GM19397 (cell line): Measurements from ENCODE around the gene SLC15A5.

Experiments used
- ATAC-seq: cut with Tn5 transposase; IDR thresholded peaks from one replicate; pipeline ENCODE4 v1.9.1; 2021; ENCODE audit warnings: mild to moderate bottlenecking, moderate library complexity; ENCODE audit not compliant: unreplicated experiment

Gene SLC15A5

GRCh38 chr12:16277585-16277984 is at the start of gene SLC15A5:
Gene SLC15A5 (minus strand): TSS chr12:16277685. CDS start chr12:16277685, 0 bp downstream.
- ATAC-seq, result no peak

DNA sequence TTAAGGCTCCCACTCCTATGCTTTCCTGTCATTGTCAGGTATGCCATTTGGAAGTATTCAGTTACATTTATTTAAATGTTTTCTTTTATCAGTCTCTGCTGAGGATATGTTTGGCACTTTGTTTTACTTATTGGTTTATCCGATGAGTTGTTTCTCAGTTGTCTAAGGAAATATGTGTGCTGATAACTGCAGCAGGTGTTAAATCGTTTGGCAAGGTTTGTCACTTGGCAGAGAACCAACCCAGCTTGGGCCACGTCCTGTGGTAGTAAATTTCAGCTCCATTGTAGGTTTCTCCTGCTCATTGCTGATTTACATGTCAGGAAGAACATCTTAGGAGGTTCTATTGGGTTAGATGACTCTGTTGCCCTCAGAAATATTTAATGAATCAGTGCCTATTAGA is 47.9 kb upstream of the SLC15A5 start:
- no peak for ATAC-seq

GRCh38 chr12:16324772-16325171 is 47.3 kb upstream of the SLC15A5 start:
- no peak for ATAC-seq

DNA sequence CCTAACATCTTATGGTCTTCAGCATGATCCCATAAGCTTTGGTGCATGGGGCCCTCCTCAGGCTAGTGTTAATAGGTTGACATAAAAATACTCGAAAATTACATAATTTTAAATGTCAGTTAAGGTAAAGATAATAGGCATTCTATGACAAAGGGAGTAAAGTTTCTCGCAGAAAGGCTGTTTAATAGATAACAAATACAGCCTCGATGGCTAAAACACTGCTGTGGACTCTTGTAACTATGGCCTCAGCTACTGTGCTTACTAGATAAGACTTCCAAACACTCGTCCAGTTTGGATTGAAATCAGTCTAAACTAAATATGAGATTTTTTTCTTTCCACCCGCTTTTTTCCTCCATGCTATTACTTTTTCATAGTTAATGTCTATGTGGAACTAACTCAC is 46.8 kb upstream of the SLC15A5 start:
- no peak for ATAC-seq

DNA sequence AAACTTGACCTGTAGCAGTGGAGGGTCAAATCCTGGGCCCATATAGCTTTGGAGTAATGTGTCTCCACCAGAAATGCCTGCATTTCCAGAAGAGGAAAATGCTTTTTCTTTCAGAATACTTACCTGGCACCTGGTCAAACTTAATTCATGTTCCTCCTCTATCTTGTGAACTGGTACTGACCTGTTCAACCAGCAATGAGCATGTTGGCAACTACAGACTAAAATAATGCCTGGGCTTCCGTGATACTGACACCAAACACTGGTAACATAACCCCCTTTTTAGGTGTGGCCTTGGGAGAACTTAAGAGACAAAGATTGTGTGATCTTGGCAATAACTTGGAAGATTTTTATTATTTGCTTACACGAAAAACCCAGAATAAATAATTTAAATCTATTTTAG is 46.2 kb upstream of the SLC15A5 start:
- no peak for ATAC-seq

DNA sequence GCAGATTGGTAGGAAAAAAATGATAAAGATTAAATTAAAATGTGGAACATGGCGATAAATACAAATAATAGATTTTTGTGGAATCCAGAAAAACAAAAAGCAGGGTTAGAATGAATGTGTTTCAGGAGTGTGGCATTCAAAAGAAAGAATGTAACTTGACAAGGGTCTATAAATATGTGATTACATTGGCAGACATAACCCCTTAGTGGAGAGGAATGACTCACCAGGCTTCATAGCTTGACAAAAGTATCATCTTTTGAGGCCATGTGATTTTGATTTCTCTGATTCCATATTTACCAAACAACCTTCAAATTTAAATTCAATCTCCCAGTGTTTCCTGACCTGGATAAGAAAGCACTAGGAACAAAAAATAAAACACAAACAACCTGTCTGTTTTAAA is 45.5 kb upstream of the SLC15A5 start:
- no peak for ATAC-seq

DNA sequence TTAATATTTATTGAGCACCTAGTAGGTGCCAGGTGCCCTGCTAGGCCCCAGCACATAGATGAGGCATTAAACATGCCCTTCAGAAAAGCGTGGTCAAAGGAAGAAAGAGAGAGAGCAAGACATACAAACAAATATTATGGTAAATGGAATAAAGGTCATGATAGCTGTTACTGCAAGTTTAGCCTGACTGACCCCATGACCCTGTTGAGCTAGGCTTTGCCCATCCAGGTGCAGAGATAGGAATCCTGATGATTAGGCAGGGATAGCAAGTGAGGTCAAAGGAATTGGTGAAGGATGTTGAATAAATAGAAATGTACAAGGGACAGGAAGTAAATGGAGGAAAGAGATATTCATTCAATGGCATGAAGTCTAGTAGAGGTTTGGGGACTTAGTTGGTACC is 33.4 kb upstream of the SLC15A5 start:
- no peak for ATAC-seq

DNA sequence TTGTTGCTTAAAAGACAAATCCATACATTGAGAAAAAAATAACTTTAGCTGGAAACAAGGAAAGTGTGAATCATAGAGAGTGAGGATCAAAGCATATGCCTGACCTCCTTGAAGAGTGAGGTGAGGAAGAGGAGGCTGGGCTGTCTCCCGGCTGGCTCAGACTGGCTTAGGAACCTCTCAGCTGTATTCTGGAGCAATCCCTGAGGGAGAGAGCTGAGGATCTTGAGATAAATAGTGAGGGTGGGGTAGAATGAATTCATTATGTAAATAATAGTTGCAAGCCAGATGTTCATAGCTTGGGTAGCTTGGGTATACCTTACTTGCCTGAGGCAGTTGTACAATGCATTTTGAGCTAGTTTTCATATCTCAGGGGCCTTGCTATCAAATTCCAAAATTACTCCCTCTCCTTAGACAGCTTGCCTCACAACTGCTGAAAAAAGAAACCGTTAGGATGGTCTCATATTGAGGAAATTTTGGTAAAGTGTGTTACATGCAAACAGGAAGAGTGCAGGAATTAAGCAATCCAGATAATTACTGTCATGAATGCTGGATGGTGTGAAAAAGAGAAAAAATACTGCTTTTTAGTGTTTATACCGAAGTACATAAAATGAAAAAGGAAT is 30.5 kb upstream of the SLC15A5 start:
- no peak for ATAC-seq

- no peak for ATAC-seq
Observed at GRCh38 chr12:16303939-16304338, 26.5 kb upstream of the SLC15A5 start.

DNA sequence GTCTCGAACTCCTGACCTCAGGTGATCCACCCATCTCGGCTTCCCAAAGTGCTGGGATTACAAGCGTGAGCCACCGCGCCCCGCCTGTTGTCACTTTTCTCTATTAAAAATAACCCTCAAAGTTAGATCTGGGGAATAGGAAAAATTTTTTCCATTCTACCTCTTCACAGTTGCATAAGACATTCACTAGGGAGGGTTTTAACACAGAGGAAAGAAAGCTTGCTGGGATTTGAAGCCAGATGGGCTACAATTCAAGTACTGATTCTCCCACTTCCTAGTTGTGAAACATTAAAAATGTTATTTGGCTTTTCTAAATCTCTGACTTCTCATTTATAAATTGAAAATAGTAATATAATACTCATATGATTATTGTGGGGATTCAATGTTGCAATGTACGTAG is 23.3 kb upstream of the SLC15A5 start:
- no peak for ATAC-seq

GRCh38 chr12:16300122-16300521 is 22.6 kb upstream of the SLC15A5 start:
- ATAC-seq, result no peak

DNA sequence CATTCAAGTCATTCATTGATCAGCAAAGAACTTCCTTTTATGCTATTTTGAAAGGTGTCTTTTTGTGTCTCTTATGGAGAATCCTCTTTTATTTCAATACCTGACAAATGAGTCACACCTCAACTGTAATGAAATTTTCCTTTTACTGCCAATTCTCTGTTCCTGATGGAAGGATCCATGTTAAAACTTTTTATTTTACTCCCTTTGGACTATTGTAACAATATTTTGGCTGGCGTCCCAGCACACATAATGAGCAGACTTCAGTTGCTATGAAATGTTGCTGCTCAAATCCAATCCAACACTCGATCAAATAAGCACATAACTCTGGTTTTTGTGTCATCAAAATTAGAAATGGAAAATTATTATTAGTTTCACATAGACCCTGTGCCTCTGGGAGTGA is 21.9 kb upstream of the SLC15A5 start:
- ATAC-seq, result no peak

DNA sequence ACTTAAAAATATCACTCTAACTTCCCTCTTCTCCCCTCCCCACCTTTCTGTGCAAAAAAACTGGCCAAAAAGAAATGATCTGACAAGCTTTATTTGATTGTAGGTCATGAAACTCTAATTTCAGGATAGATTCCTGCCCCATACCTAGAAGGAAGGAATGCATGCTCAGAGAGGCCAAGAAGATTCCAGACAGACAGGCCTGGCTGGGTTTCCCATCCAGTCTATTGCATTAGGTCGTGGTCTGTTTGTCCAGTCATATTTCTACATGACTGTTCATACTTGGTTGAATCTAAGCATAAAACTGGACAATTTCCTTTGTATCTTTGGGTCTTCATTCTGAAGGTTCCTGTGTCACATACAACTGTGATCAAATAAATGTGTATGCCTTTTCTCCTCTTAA is 20.0 kb upstream of the SLC15A5 start:
- ATAC-seq, result no peak

DNA sequence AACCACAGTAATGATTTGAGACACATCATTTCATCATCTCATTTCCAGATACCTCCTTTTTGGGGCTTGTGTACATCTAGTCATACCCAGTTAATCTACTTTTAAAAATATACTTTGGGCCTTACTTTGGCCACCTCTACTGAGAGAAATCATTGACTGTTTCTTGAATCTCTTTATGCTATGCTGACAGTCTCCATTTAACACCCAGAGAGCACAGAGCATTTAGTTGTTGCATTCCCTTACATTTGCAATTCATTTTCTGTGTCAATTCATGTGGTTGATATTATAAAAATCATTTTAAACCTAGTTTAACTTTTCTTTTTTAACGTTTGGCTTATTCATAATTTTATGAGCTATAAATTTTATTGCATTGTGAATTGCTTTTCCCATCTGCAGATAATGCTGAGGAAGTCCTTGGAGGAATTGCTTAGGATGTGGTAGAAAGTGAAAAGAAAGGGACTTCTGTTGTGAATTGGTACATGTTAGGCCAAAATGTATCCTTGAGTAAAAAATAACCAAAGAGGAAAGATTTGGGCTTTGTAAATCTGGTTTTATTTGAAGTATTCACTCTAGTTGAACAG is 17.0 kb upstream of the SLC15A5 start:
- no peak for ATAC-seq

DNA sequence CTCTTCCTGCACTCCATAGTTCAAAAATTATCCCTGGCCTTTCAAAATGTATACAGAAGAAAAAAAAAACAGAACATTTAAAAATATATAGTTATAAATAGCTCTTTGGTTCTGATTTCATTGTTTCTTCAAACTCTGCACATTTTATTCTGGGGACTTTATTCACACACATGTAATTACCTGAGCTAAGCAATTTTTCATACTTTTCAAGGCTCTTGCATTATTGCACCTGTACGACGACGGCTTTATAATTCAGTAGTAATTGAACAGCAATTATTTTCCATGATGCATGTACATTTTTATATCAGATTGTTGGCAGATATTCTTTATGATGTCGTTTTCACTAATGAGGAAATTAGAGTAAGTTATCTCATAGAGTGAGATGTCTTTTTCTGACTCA is 13.5 kb upstream of the SLC15A5 start:
- ATAC-seq, result no peak

GRCh38 chr12:16285586-16285985 is 8.1 kb upstream of the SLC15A5 start:
- no peak for ATAC-seq

- no peak for ATAC-seq
Observed at GRCh38 chr12:16282978-16283377, 5.5 kb upstream of the SLC15A5 start.

- no peak for ATAC-seq
Observed at GRCh38 chr12:16282081-16282480, 4.6 kb upstream of the SLC15A5 start.

- no peak for ATAC-seq
Observed at GRCh38 chr12:16281157-16281556, 3.7 kb upstream of the SLC15A5 start.

DNA sequence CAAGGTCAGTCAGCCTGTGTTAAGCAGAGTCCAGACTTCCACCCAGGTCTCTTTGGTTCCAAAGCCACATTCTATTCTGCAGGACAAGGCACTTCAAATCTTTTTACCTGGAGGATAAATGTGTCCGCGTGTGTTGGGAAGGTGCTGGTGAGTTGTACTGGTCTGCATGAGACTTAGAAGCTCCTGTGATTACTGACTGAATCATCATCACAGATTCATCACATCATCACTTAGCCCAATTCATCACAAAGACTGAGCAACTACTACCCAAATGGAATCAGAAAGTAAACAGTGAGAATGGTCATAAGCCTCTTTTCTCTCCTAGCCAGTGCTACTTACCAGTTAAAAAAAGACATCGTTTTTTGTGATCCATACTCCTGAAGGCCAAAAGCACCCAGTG is 5.3 kb downstream of the SLC15A5 start:
- ATAC-seq, result no peak

GRCh38 chr12:16271062-16271461 is 6.4 kb downstream of the SLC15A5 start:
- ATAC-seq, result no peak

GRCh38 chr12:16269946-16270345 is 7.5 kb downstream of the SLC15A5 start:
- no peak for ATAC-seq

DNA sequence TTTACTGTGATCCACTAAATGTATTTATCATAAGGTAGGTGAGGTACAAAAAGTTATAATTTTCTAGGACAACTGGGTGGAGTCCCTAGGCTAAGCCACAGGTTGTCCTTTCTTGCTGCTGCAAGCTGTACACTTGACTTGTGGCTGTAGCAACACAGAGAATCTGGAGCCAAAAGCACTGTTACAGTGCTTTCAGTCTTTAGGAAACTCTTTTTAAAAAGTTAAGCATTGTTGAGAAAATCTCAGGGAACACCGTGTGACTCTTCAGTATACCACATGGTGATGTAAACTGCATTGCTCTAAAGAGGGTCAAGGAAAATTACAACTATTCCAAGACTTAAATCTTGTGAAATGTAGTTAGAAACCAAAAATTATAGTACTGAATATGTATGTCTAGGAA is 11.4 kb downstream of the SLC15A5 start:
- ATAC-seq, result no peak
